Left kidney (tissue), 2 donors: Measurements from ENCODE around the gene DNAH1. TPM values are rescaled to one million over a fixed set of nuclear protein-coding genes. Genes with fewer than 3 reads are reported as not detected.

ENCODE experiments used
- DNase-seq: peaks from one replicate; pipeline ENCODE4 v3.0.0-alpha.2; 2013
- polyA plus RNA-seq: library from polyadenylated mRNA; unstranded; fragments of 120-200 nt; gene quantifications from one replicate; pipeline ENCODE4 v1.2.1, GENCODE V29; 2013; ENCODE audit not compliant: insufficient read length

Gene DNAH1
- polyA plus RNA-seq, 1 donor, result 14.8 TPM

- no peak for DNase-seq
These were observed 25.3 kb upstream of the DNAH1 start for GRCh38 chr3:52290596-52291507.

GRCh38 chr3:52291508-52292181 is 24.5 kb upstream of the DNAH1 start:
- no peak for DNase-seq

GRCh38 chr3:52292247-52293065 is 23.7 kb upstream of the DNAH1 start:
- DNase-seq, result no peak

GRCh38 chr3:52293491-52294319 is 22.4 kb upstream of the DNAH1 start:
- DNase-seq, result no peak

- no peak for DNase-seq
These were observed 21.6 kb upstream of the DNAH1 start for GRCh38 chr3:52294320-52295150.

- no peak for DNase-seq
These were observed 20.4 kb upstream of the DNAH1 start for GRCh38 chr3:52295671-52296208.

GRCh38 chr3:52297242-52298148 is 18.6 kb upstream of the DNAH1 start:
- DNase-seq, result no peak

GRCh38 chr3:52298149-52299098 is 17.7 kb upstream of the DNAH1 start:
- DNase-seq, result no peak

GRCh38 chr3:52299247-52299878 is 16.8 kb upstream of the DNAH1 start:
- no peak for DNase-seq

GRCh38 chr3:52299879-52300611 is 16.1 kb upstream of the DNAH1 start:
- no peak for DNase-seq

GRCh38 chr3:52302426-52303145 is 13.5 kb upstream of the DNAH1 start:
- DNase-seq, result no peak

- DNase-seq, result no peak
These were observed 12.3 kb upstream of the DNAH1 start for GRCh38 chr3:52303811-52304210.

GRCh38 chr3:52305926-52306325 is 10.2 kb upstream of the DNAH1 start:
- no peak for DNase-seq

- no peak for DNase-seq
These were observed 9.1 kb upstream of the DNAH1 start for GRCh38 chr3:52306978-52307377.

- DNase-seq, result no peak
These were observed 7.8 kb upstream of the DNAH1 start for GRCh38 chr3:52308308-52308707.
